Left renal pelvis (tissue), 4 donors: Measurements from ENCODE around the gene KCNJ18. TPM values are rescaled to one million over a fixed set of nuclear protein-coding genes. Genes with fewer than 3 reads are reported as not detected.
"Not testable (repeated sequence)": the region's sequence is repeated elsewhere in the genome, so short reads cannot be mapped to it uniquely, and the experiment has no call there.

Source experiments
- DNase-seq, 4 donors: peaks; one replicate each; pipeline ENCODE4 v3.0.0-alpha.2; 2013; ENCODE audit warnings: low read depth in 4 of 4, low spot score in 3 of 4
- polyA plus RNA-seq, 4 donors: library from polyadenylated mRNA; unstranded; fragments of 120-200 nt; gene quantifications; one replicate each; pipeline ENCODE4 v1.2.1, GENCODE V29; 2013; ENCODE audit not compliant: insufficient read length in 4 of 4

Gene KCNJ18
- polyA plus RNA-seq, 4 donors = not detected

DNA sequence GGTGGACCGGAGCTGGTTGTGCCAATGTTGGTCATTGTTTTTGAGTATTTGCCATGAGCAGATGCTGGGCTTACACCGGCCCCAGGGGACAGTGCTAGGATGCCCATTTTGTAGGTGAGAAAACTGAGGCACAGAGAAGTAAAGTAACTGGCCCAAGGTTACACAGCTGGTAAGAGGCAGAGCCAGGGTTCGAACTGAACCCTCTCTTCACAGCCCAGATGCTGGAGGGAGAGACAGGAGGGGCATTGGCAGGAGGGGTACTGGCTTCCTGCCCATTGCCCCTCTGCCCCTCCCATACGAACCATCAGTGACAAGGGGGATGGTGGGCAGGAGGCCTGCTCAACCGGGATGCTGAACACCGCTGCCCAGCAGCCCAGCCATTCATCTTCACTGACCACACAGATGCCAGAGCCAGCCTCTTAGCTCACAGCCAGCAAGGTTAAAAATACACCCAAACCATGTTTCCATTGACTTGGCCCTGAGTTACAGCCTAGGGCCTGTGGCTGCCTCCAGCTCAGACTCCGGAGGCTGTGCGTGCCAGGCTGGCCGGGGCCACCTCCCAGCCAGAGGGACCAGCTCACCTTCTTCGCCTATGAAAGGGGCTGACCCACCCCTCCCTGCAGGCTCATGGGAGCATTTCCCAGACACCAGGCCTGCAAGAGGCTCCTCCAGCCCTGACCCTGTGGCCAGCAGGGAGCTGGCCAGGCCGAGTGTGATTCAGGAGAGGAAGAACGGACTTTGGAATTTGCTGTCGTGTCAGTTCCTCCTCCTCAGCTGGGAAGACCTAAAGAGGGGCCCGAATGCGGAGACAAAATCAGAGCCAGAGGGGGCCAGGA is 57.6 kb downstream of the KCNJ18 start:
- DNase-seq = not testable (repeated sequence)

DNA sequence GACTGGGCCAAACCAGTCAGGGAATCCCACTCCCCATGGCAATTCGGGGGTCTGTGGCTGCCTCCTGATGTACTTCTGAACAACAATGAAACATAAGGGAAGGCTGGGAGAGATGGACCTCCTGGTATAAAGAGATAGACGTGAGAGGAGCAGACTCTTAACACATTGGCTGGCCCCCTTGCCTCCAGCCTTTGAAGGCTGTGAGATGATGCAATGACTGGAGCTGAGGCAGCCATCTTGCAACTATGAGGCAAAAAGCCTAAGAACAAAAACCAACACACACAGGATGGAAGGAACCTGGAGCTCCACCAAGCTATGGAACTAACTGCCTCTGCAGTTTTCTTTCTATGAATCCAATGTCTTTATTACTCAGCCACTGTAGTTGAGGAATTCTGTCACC is 58.8 kb downstream of the KCNJ18 start:
- not testable (repeated sequence) for DNase-seq
